Keratinocyte (primary cell): Measurements from ENCODE around the gene UPK3A. TPM values are rescaled to one million over a fixed set of nuclear protein-coding genes. Genes with fewer than 3 reads are reported as not detected.

ENCODE experiments used
- DNase-seq: peaks from one replicate; pipeline ENCODE4 v3.0.0-alpha.2; 2011; ENCODE audit warnings: low read depth, missing footprints, low spot score
- FAIRE-seq: peaks from 2 replicates; lab custom pipeline; 2011; peaks lifted over from hg19 to GRCh38; lab: Jason Lieb, UNC
- H2AFZ ChIP-seq: 2 replicates; pipeline ENCODE4 v1.6.0; 2012; ENCODE audit warnings: low read length, control low read depth, inconsistent platforms; ENCODE audit not compliant: control insufficient read depth
- H3K27ac ChIP-seq: 2 replicates; pipeline ENCODE4 v1.5.1; 2011; ENCODE audit warnings: low read length; ENCODE audit not compliant: control insufficient read depth, insufficient read depth
- H3K27me3 ChIP-seq: 3 replicates; pipeline ENCODE4 v1.6.0; 2011; ENCODE audit warnings: low read length; ENCODE audit not compliant: control insufficient read depth, insufficient read depth; ENCODE audit errors: extremely low read depth
- H3K36me3 ChIP-seq, 2 experiments: 2 replicates in 1 of 2; 3 replicates in 1 of 2; pipeline ENCODE4 v1.5.1; 2011; ENCODE audit warnings: low read length in 2 of 2, mild to moderate bottlenecking in 1 of 2; ENCODE audit not compliant: control insufficient read depth in 2 of 2, insufficient read depth in 2 of 2; ENCODE audit errors: extremely low read depth in 1 of 2
- H3K4me1 ChIP-seq: 3 replicates; pipeline ENCODE4 v1.5.1; 2011; ENCODE audit warnings: low read length; ENCODE audit not compliant: control insufficient read depth, insufficient read depth; ENCODE audit errors: extremely low read depth
- H3K4me2 ChIP-seq: 3 replicates; pipeline ENCODE4 v1.6.0; 2011; ENCODE audit warnings: low read depth, low read length; ENCODE audit not compliant: control insufficient read depth, insufficient read depth; ENCODE audit errors: extremely low read depth
- H3K4me3 ChIP-seq, 3 experiments: fragments of 200-600 bp in 1 of 3; sonication (generic) in 1 of 3; 2 replicates in 2 of 3; 3 replicates in 1 of 3; pipeline ENCODE4 v1.5.1; 2011 to 2016; ENCODE audit warnings: low read length in 3 of 3, mild to moderate bottlenecking in 3 of 3, control low read depth in 2 of 3, inconsistent platforms in 1 of 3, low read depth in 1 of 3, mixed read lengths in 1 of 3, mixed run types in 1 of 3, moderate library complexity in 1 of 3; ENCODE audit not compliant: control insufficient read depth in 2 of 3, insufficient read depth in 2 of 3; ENCODE audit errors: extremely low read depth in 1 of 3
- H3K79me2 ChIP-seq: 2 replicates; pipeline ENCODE4 v1.6.0; 2012; ENCODE audit warnings: low read length; ENCODE audit not compliant: control insufficient read depth, insufficient read depth
- H3K9ac ChIP-seq: 3 replicates; pipeline ENCODE4 v1.6.0; 2011; ENCODE audit warnings: low read length; ENCODE audit not compliant: control insufficient read depth, insufficient read depth; ENCODE audit errors: extremely low read depth
- H3K9me1 ChIP-seq: 3 replicates; pipeline ENCODE4 v1.6.0; 2011; ENCODE audit warnings: low read length; ENCODE audit not compliant: control insufficient read depth, insufficient read depth; ENCODE audit errors: extremely low read depth
- H3K9me3 ChIP-seq: 2 replicates; pipeline ENCODE4 v1.5.1; 2012; ENCODE audit warnings: low read depth, low read length; ENCODE audit not compliant: control insufficient read depth
- H4K20me1 ChIP-seq: 3 replicates; pipeline ENCODE4 v1.6.0; 2011; ENCODE audit warnings: low read length; ENCODE audit not compliant: control insufficient read depth, insufficient read depth; ENCODE audit errors: extremely low read depth
- EZH2 ChIP-seq: IDR thresholded peaks from one replicate; pipeline ENCODE4 v1.6.1; 2012; ENCODE audit warnings: inconsistent platforms, mild to moderate bottlenecking, low read length, moderate library complexity
- dilution Hi-C: fragments of 300-500 bp; cut with MboI; formaldehyde crosslinking; loops from one replicate; pipeline ENCODE4 v1.7.0; 2020; ENCODE audit warnings: low sequenced_read_pairs; ENCODE audit not compliant: extremely low pct_ligation_motif_present
- polyA plus RNA-seq, 5 experiments: library from polyadenylated mRNA; depleted of rRNA in 3 of 5; stranded (reverse) in 3 of 5; stranded (forward) in 1 of 5; unstranded in 1 of 5; fragments of >200 nt; gene quantifications; 1 replicate in 1 of 5; 2 replicates in 3 of 5; 3 replicates in 1 of 5; pipeline versions ENCODE4 v1.2.1 to v1.2.3, GENCODE V29; 2011 to 2012; ENCODE audit warnings: missing spikeins in 2 of 5, low read depth in 1 of 5, low replicate concordance in 1 of 5
- TF ChIP-seq, protein P1 (sequence below), 3 experiments: IDR thresholded peaks in 1 of 3; conservative IDR thresholded peaks in 1 of 3; optimal IDR thresholded peaks in 1 of 3; 2 replicates in 2 of 3; 3 replicates in 1 of 3; pipeline versions ENCODE3 to v1.5.1; 2011; ENCODE audit warnings: low read length in 3 of 3, mild to moderate bottlenecking in 3 of 3, moderate library complexity in 2 of 3, control low read depth in 1 of 3, inconsistent platforms in 1 of 3; ENCODE audit not compliant: insufficient read depth in 2 of 3; ENCODE audit errors: extremely low read depth in 1 of 3

Gene UPK3A
- polyA plus RNA-seq, 1 donor (not counting 4 experiments of a cell fraction or from before 2014, with no cell fraction given), result not detected

DNA sequence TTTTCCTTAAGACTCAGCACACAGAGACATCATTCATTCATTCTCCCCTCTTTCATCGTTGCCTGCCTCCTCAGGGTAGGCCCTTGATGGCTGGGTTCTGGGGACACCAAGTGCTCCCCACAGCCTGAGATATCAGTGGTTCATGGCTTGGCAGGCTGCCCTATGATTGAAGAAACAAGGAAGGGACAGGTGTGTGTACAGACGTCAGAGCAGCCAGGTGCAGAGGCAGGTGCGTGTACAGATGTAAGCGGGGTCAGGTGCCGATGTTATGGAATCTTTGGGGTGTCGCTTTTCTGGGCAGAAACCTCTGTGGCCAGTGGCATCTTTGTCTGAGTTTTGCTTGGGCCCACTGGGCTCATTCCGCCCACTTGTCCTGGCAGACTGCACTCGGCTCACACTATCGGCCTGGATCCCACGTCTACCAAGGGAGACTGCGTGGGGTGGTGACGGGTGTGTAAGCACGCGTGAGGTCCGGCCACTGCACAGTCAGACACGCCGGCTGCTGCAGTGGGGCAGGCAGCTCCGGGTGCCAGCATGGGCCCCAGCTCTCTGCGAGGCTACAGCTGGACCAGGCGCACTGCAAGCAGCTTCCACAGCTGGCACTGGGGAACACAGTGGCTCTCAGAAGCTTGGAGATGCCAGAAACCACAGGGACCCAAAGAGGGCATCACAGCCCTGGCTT is 23.2 kb upstream of the UPK3A start:
- Histone ChIP-seq H3K79me2 (no peaks in the 10 kb centered on the region), H3K4me2 (no peak overlapping the region), H4K20me1 (no peaks in the 10 kb centered on the region), H2AFZ (no peak overlapping the region), H3K4me3 (no peak overlapping the region), H3K9ac (no peak overlapping the region), H3K9me1 (no peaks in the 10 kb centered on the region), H3K4me1 (peaks cover 14% of the 10 kb centered on the region), H3K27ac (no peak overlapping the region), H3K27me3 (peaks cover 11% of the 10 kb centered on the region), H3K9me3 (no peaks in the 10 kb centered on the region), H3K36me3 (no peaks in the 10 kb centered on the region)
- dilution Hi-C loops, result no loop called here
- TF ChIP-seq, protein P1, sequence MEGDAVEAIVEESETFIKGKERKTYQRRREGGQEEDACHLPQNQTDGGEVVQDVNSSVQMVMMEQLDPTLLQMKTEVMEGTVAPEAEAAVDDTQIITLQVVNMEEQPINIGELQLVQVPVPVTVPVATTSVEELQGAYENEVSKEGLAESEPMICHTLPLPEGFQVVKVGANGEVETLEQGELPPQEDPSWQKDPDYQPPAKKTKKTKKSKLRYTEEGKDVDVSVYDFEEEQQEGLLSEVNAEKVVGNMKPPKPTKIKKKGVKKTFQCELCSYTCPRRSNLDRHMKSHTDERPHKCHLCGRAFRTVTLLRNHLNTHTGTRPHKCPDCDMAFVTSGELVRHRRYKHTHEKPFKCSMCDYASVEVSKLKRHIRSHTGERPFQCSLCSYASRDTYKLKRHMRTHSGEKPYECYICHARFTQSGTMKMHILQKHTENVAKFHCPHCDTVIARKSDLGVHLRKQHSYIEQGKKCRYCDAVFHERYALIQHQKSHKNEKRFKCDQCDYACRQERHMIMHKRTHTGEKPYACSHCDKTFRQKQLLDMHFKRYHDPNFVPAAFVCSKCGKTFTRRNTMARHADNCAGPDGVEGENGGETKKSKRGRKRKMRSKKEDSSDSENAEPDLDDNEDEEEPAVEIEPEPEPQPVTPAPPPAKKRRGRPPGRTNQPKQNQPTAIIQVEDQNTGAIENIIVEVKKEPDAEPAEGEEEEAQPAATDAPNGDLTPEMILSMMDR (optimal IDR thresholded peaks at IDR 0.05 in 1 of 3, IDR thresholded peaks at IDR 0.05 in 1 of 3, conservative IDR thresholded peaks at IDR 0.05 in 1 of 3; ENCODE audit: extremely low read depth in 1 of 3, insufficient read depth in 2 of 3, low read length in 3 of 3), result no peak
- TF ChIP-seq EZH2, result no peak
- DNase-seq (no peak), FAIRE-seq (no peak)

DNA sequence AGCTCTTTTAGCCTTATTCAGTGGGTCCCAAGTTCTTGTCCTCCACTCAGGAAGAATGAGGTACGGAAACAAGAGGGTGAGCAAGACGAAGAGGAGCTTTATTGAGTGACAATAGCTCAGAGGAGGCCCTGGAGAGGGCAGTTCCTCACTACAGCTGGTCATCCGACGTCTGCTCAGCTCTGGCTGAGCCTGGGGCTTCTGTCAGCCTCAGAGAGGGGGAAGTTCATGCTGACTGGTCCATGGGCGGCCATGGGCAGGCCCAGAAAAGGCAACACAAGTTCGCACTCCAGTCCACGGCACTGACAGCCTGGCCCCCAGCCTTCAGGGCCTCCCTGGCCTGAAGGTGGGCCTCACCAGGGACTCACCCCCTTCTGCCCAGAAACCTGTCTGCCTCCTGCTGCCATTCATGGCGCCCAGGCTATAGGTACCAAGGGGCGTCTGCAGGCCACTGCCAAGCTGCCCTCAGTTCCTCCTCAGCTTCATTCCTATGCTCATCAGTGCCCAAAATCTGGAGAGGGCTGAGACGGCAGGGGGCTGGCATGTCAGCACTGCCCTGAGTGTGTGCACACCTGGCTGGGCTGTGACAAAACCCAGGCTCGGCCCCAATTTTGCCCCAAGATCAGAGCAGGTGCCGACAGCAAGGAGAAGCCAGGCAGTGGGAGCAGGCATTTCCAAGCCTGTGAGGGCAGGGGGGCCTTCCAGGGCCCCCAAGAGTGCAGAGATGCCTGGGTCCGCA is 22.4 kb upstream of the UPK3A start:
- DNase-seq (no peak), FAIRE-seq (no peak)
- peaks cover 11% of the 10 kb centered on the region for H3K27me3 ChIP-seq
- H3K4me3 ChIP-seq, result no peak overlapping the region
- no peak overlapping the region for H3K27ac ChIP-seq
- no peak overlapping the region for H2AFZ ChIP-seq
- H3K79me2 ChIP-seq, result no peaks in the 10 kb centered on the region
- dilution Hi-C loops, result no loop called here
- no peaks in the 10 kb centered on the region for H3K9me1 ChIP-seq
- H3K9me3 ChIP-seq, result no peaks in the 10 kb centered on the region
- peaks cover 14% of the 10 kb centered on the region for H3K4me1 ChIP-seq
- H3K36me3 ChIP-seq, result no peaks in the 10 kb centered on the region
- H3K4me2 ChIP-seq, result no peak overlapping the region
- TF ChIP-seq, protein P1 (optimal IDR thresholded peaks at IDR 0.05 in 1 of 3, IDR thresholded peaks at IDR 0.05 in 1 of 3, conservative IDR thresholded peaks at IDR 0.05 in 1 of 3; ENCODE audit: extremely low read depth in 1 of 3, insufficient read depth in 2 of 3, low read length in 3 of 3), result no peak
- TF ChIP-seq EZH2, result no peak
- no peaks in the 10 kb centered on the region for H4K20me1 ChIP-seq
- no peak overlapping the region for H3K9ac ChIP-seq
